GM23248 (cell line): ENCODE measurements around the gene GARIN3. TPM values are rescaled to one million over a fixed set of nuclear protein-coding genes. Genes with fewer than 3 reads are reported as not detected.
A peak's percentile ranks its signal among the peaks of the same experiment; 100 is the strongest.

ENCODE experiments used
- DNase-seq: peaks from one replicate; pipeline ENCODE4 v3.0.0-alpha.2; 2015
- H2AFZ ChIP-seq: fragments of 200-600 bp; sonication (generic); 2 replicates; pipeline ENCODE4 v1.6.1; 2016; ENCODE audit warnings: antibody characterized with exemption
- H3F3A ChIP-seq: fragments of 200-600 bp; sonication (generic); 2 replicates; pipeline ENCODE4 v1.6.1; 2016; ENCODE audit warnings: mild to moderate bottlenecking, antibody characterized with exemption, mixed run types; ENCODE audit not compliant: insufficient read depth
- H3K27ac ChIP-seq: fragments of 200-600 bp; sonication (generic); 2 replicates; pipeline ENCODE4 v1.5.1; 2016; ENCODE audit warnings: mild to moderate bottlenecking
- H3K27me3 ChIP-seq: fragments of 200-600 bp; sonication (generic); replicated peaks from 2 replicates; pipeline ENCODE4 v1.6.1; 2016; ENCODE audit warnings: mild to moderate bottlenecking; ENCODE audit not compliant: insufficient read depth
- H3K36me3 ChIP-seq: fragments of 200-600 bp; sonication (generic); 2 replicates; pipeline ENCODE4 v1.6.1; 2016; ENCODE audit warnings: low read depth, mild to moderate bottlenecking
- H3K4me1 ChIP-seq: fragments of 200-600 bp; sonication (generic); 2 replicates; pipeline ENCODE4 v1.6.1; 2016; ENCODE audit warnings: mild to moderate bottlenecking; ENCODE audit not compliant: insufficient read depth
- H3K4me2 ChIP-seq: fragments of 200-600 bp; sonication (generic); one replicate; pipeline ENCODE4 v1.6.1; 2016; ENCODE audit warnings: mild to moderate bottlenecking; ENCODE audit not compliant: unreplicated experiment
- H3K4me3 ChIP-seq: fragments of 200-600 bp; sonication (generic); 2 replicates; pipeline ENCODE4 v1.5.1; 2016; ENCODE audit warnings: mild to moderate bottlenecking
- H3K79me2 ChIP-seq: fragments of 200-600 bp; sonication (generic); 2 replicates; pipeline ENCODE4 v1.6.1; 2016; ENCODE audit warnings: mild to moderate bottlenecking; ENCODE audit not compliant: insufficient read depth
- H3K9ac ChIP-seq: fragments of 200-600 bp; sonication (generic); 2 replicates; pipeline ENCODE4 v1.6.1; 2016; ENCODE audit warnings: mild to moderate bottlenecking
- H3K9me2 ChIP-seq: fragments of 200-600 bp; sonication (generic); 2 replicates; pipeline ENCODE4 v1.6.1; 2016; ENCODE audit warnings: mixed run types, mild to moderate bottlenecking, moderate library complexity; ENCODE audit not compliant: insufficient read depth
- H3K9me3 ChIP-seq: fragments of 200-600 bp; sonication (generic); one replicate; pipeline ENCODE4 v1.6.1; 2017; ENCODE audit warnings: low read depth
- H4K20me1 ChIP-seq: fragments of 200-600 bp; sonication (generic); 2 replicates; pipeline ENCODE4 v1.6.0; 2016; ENCODE audit not compliant: insufficient read depth
- EZH2 ChIP-seq: fragments of 200-600 bp; sonication (generic); IDR thresholded peaks from 2 replicates; pipeline ENCODE4 v1.6.1; 2018; ENCODE audit warnings: antibody characterized with exemption, mild to moderate bottlenecking; ENCODE audit not compliant: insufficient read depth, poor library complexity, severe bottlenecking
- EZH2phosphoT487 ChIP-seq: fragments of 200-600 bp; sonication (generic); IDR thresholded peaks from 2 replicates; pipeline ENCODE4 v1.6.1; 2018; ENCODE audit warnings: antibody characterized with exemption, moderate library complexity, mild to moderate bottlenecking, low read depth; ENCODE audit not compliant: insufficient read depth
- WGBS, 2 experiments: methylation state at CpG; one replicate each; pipeline ENCODE4 v1.1.6; 2015 to 2017; ENCODE audit warnings: low lambda C conversion rate in 2 of 2, low coverage in 1 of 2; ENCODE audit errors: missing lambda C conversion rate in 2 of 2; 5-methylcytosine and 5-hydroxymethylcytosine counted together
- in situ Hi-C: fragments of 300-500 bp; cut with MboI; formaldehyde crosslinking; loops from 2 replicates; pipeline ENCODE4 v1.15.0; 2020
- polyA plus RNA-seq: library from polyadenylated mRNA; unstranded; fragments of >200 nt; fragmentation: Nextera tagmentation; extraction: Ambion mirVana; gene quantifications from 2 replicates; pipeline ENCODE4 v1.2.1, GENCODE V29; 2016
- total RNA-seq: library from RNA; depleted of rRNA; stranded (reverse); fragments of >200 nt; shearing (Covaris generic); gene quantifications from 2 replicates; pipeline ENCODE4 v1.2.3, GENCODE V29; 2014

The GARIN3 gene
- total and polyA plus RNA-seq, 2 experiments from 2014 or later = not detected

DNA sequence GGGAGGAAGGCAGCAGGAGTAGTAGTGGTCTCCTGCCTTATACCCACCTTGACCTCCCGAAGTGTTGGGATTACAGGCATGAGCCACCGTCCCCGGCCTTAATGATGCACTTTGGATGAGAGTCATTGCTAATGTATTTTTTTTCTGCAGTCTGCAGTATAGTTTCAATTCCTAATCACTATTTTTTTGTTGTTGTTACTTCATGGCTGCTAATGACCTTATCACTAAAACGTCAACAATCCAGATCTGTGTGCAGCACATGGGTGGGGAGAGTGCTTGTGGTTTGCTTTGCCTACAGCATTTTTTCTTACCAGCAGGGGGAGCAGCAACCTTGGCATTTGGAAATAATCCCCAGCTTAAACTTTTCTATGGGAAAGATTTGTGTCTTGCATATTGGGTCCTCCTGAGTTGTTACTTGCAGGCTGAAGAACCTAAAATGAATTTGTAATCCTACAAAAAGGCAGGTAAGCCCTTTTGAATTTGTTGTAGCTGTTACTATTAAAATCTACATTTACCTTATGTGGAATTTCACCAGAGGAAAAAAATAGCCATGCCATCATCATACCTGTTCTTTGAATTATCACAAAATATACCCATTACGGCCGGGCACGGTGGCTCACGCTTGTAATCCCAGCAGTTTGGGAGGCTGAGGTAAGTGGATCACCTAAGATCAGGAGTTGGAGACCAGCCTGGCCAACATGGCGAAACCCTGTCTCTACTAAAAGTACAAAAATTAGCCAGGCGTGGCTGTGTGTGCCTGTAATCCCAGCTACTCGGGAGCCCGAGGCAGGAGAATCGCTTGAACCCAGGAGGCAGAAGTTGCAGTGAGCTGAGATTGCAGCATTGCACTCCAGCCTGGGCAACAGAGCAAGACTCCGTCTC, 17.1 kb downstream of the GARIN3 start:
- Histone ChIP-seq H3K4me3 (no peak overlapping the region), H3K27me3 (no peaks in the 10 kb centered on the region), H3K79me2 (no peaks in the 10 kb centered on the region), H4K20me1 (no peaks in the 10 kb centered on the region), H3K9me3 (no peaks in the 10 kb centered on the region), H3K4me1 (no peaks in the 10 kb centered on the region), H3K36me3 (no peaks in the 10 kb centered on the region), H3K9me2 (no peaks in the 10 kb centered on the region), H2AFZ (no peak overlapping the region), H3K4me2 (no peak overlapping the region), H3F3A (no peaks in the 10 kb centered on the region), H3K27ac (no peak overlapping the region), H3K9ac (no peak overlapping the region)
- in situ Hi-C loops = no loop called here
- peak; percentile 71 for DNase-seq
- TF ChIP-seq EZH2 (no peak), EZH2phosphoT487 (no peak)
- WGBS, 2 experiments = 59 to 60% methylated on average over 14 of the region's 14 CpGs

DNA sequence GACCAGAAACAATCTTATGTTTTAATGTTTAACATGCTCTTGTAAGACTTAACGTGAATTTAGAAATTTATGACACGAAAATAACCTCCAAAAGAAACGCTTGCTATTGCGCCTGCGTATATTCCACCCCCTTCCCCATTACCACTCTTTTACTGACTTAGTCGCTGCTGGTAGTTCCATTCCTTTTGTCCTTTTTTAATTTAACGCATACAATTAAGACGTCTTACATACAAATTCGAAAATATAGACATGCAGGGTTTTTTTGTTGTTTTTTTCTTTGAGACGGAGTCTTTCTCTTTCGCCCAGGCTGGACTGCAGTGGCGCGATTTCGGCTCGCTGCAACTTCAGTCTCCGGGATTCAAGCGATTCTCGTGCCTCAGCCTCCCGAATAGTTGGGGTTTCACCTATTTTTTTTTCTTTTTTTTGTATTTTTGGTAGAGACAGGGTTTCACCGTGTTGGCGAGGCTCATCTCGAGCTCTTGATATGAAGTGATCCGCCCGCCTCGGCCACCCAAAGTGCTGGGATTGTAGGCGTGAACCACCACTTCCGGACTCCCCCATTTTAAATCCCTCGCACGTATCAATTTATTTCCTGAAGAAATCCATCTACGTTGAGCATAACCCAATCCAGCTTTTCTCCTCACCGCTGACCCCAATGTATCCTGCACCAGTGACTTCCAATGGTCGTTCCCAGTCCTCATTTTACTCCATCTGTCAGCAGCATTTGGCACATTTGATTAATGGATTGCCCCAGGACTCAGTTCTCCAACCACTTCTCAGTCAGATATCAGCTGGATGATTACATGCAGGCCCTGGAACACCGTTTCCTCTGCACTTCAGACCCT, 22.7 kb downstream of the GARIN3 start:
- WGBS, 2 experiments = 1 to 4% methylated on average over 33 of the region's 33 CpGs
- in situ Hi-C loops = no loop called here
- peak; percentile 75 for DNase-seq
- H3F3A ChIP-seq = 0 out of 2 replicates have a peak, but pooled peaks cover 1% of the 10 kb centered on the region
- no peaks in the 10 kb centered on the region for H3K9me3 ChIP-seq
- H4K20me1 ChIP-seq = no peaks in the 10 kb centered on the region
- peaks cover 6% of the 10 kb centered on the region; the same call in 1 of the 2 replicates for H3K4me1 ChIP-seq
- no peaks in the 10 kb centered on the region for H3K9me2 ChIP-seq
- H3K36me3 ChIP-seq = peaks cover 5% of the 10 kb centered on the region; the same call in 1 of the 2 replicates
- H2AFZ ChIP-seq = peak overlapping the region; percentile 96
- H3K9ac ChIP-seq = peak overlapping the region; percentile 96
- H3K79me2 ChIP-seq = peaks cover 43% of the 10 kb centered on the region
- H3K27me3 ChIP-seq = no peaks in the 10 kb centered on the region
- peak overlapping the region; percentile 80 for H3K27ac ChIP-seq
- peak overlapping the region; percentile 79 for H3K4me2 ChIP-seq
- H3K4me3 ChIP-seq = peak overlapping the region; percentile 92
- TF ChIP-seq EZH2 = no peak
- TF ChIP-seq EZH2phosphoT487 = no peak

- H3K27ac ChIP-seq = peak within 1 kb of the TSS; percentile 80
- TF ChIP-seq EZH2phosphoT487 (no peak), EZH2 (no peak)
- H3K4me3 ChIP-seq = peak within 1 kb of the TSS; percentile 92
- H3F3A ChIP-seq = 0 out of 2 replicates have a peak, but pooled peaks cover 8% of the 10 kb centered on the region
- in situ Hi-C loops = no loop called here
- DNase-seq = peak; percentile 99
- H2AFZ ChIP-seq = peak within 1 kb of the TSS; percentile 96
- no peaks in the 10 kb centered on the region for H4K20me1 ChIP-seq
- H3K9me3 ChIP-seq = no peaks in the 10 kb centered on the region
- H3K27me3 ChIP-seq = no peaks in the 10 kb centered on the region
- no peaks in the 10 kb centered on the region for H3K9me2 ChIP-seq
- peaks cover 51% of the 10 kb centered on the region for H3K79me2 ChIP-seq
- H3K36me3 ChIP-seq = peaks cover 11% of the 10 kb centered on the region; the same call in 1 of the 2 replicates
- H3K4me1 ChIP-seq = peaks cover 6% of the 10 kb centered on the region; the same call in 1 of the 2 replicates
- peak within 1 kb of the TSS; percentile 96 for H3K9ac ChIP-seq
- 2% methylated on average over 46 to 48 of the region's 48 CpGs for WGBS, 2 experiments
- peak within 1 kb of the TSS; percentile 93 for H3K4me2 ChIP-seq
Observed at GRCh38 chr5:157142317-157143126, 23.5 kb downstream of the GARIN3 start, which contains the start of gene MED7. Gene MED7, minus strand, starts transcription at chr5:157142865. Its CDS starts 3,434 bp downstream, at chr5:157139431.
